Activated CD4-positive, alpha-beta T cell treated with anti-CD3 and anti-CD28 coated beads for 1 hour (primary cell): ENCODE data around the gene FGD4.

Source experiments
- DNase-seq: peaks from one replicate; pipeline ENCODE4 v3.0.0-alpha.2; 2020

FGD4 gene

GRCh38 chr12:32568228-32568627 is 168.9 kb downstream of the FGD4 start:
- DNase-seq, result no peak

- no peak for DNase-seq
These were observed 169.9 kb downstream of the FGD4 start for GRCh38 chr12:32569259-32569658.

- DNase-seq, result no peak
These were observed 175.2 kb downstream of the FGD4 start for GRCh38 chr12:32574585-32574984.

DNA sequence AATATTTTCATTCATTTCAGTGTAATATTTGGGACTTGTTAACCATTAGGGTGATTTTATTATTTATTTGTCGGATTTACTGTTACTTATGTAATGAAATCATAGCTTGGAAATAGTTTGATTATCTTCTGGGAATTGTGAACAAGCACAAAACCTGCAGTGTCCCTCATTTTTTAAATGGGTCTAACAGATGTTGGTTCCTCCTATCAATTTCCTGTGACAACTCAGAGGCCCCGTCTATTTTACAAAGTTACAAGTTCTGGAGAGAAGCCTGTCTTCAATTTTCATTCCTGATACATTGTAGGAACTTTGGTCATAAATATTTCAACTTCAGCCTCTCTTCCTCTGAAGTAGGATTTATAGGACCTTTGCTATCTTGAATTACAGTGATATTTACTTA is 178.0 kb downstream of the FGD4 start:
- no peak for DNase-seq

DNA sequence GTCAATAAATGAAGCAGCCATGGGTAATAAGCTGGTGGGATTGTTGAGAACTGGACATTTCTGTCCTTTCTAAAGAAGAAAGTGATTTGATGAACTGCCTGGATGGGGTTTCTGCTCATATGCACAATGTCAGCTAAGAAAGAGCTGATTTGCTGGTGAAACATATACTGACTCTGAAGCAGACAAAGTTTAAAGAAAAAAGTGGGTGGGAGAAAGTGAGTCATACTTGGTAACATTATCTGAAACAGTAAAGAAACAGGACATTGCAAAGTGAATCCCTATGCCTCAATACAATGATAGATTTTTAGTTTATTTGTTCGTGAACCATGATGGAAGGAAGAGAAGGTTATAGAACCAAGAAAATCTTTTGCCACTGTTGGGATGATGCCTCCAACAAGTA is 184.2 kb downstream of the FGD4 start:
- DNase-seq, result no peak

DNA sequence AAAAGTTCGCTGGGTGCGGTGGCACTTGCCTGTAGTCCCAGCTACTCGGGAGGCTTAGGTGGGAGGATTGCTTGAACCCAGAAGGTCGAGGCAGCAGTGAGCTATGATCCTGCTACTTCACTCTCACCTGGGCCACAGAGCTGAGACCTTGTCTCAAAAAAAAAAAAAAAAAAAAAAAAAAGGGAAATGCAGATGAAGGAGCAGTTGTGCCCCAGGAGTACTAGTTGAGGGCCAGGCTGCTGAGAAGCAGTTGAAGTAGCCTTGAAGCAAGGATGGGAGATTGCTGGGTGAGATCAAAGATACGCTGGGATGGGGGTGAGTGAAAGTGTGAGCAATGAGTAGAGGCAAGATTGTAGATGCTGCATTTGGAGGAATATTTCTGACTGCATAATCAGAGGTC is 186.3 kb downstream of the FGD4 start:
- DNase-seq, result no peak

DNA sequence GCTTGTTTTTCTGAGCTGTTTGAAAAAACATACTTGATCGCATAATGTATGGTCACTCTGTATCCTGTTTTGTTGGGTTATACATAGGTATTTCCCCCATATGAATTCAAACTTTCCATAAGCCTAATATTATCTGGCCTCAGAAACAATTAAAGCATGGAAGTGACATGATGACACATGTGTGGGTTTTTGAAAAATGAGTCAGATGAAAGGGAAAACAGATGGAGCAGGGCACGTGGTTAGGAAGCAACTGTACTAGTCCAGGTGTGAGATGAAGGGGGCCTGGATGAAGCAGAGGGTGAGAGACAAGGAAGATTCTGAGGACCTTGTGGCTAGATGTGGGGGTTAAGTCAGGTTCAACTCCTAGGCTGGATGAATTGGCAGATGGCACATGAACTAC is 187.0 kb downstream of the FGD4 start:
- DNase-seq, result no peak

- no peak for DNase-seq
These were observed 188.5 kb downstream of the FGD4 start for GRCh38 chr12:32587581-32588495.

- DNase-seq, result no peak
These were observed 189.2 kb downstream of the FGD4 start for GRCh38 chr12:32588604-32589003.

- no peak for DNase-seq
These were observed 190.0 kb downstream of the FGD4 start for GRCh38 chr12:32589165-32589865.

DNA sequence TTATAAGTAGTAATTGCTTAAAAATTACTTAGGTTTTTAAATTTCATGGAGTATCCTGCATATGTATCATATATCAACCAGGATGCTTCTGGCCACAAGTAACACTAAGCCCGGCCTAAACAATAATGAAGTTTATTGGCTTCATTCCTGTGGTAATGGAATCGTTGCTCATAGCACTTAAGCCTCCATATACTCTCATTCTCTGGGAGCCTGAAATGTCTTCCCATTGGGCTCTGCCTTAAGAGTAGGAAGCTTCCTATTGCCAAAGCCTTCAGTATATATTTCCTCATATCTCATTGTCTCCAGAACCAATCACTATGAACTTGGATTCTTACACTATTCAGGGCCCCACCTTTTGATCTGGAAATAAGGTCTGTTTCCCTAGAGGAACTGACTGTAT is 195.9 kb downstream of the FGD4 start:
- DNase-seq, result no peak

DNA sequence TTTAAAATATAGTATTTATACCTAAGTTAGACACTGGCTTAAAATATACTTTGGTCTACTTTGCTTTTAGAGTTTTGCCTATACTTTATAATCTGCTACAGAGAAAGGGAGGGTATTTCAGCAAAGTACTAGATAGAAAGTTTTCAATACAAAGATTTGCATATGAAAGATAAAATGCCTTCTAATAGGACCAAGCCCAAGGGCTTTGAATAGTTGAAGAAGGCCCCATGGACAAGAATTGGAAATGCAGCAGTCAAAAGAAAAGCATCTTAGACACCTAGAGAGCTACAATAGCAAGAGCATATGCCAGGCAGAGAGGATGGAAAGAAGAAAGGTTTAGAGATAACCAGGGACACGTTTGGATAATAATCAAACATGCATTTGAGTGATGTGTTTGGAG is 196.7 kb downstream of the FGD4 start:
- no peak for DNase-seq

DNA sequence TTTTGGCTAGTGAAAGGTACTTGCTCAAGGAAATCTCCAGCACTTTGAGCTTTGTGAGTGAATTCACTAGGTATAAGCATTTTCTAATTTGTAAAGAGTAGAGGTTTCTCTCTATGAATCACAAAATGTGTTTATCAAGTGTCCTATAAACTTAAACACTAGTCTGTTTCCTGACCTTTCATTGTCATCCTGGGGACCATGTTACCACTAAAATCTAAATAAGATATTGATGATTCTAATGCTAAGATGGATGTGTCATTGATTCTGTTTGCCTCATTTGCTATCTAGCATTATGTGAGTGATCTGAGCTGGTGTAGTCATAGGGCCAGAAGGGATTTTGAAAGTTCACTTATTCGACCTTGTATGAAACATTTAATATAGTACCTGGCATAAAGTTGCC is 199.3 kb downstream of the FGD4 start:
- no peak for DNase-seq

- no peak for DNase-seq
These were observed 201.3 kb downstream of the FGD4 start for GRCh38 chr12:32600681-32601080.

GRCh38 chr12:32603071-32603470 is 203.7 kb downstream of the FGD4 start:
- DNase-seq, result no peak

DNA sequence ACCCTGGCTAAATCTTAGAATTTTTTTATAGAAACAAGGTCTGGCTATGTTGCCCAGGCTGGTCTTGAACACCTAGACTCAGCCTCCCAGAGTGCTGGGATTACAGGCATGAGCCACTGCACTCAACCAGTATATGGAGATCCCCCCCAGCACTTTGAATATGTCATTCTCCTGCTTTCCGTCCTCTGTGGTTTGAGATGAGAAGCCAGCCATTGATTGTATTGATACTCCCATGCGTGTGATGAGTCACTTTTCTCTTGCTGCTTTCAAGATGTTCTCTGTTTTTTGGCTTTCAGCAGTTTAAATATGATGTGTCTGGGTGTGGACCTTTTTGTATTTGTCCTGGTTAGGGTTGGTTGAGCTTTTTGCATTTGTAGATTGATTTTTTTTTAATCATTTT is 204.5 kb downstream of the FGD4 start:
- no peak for DNase-seq

DNA sequence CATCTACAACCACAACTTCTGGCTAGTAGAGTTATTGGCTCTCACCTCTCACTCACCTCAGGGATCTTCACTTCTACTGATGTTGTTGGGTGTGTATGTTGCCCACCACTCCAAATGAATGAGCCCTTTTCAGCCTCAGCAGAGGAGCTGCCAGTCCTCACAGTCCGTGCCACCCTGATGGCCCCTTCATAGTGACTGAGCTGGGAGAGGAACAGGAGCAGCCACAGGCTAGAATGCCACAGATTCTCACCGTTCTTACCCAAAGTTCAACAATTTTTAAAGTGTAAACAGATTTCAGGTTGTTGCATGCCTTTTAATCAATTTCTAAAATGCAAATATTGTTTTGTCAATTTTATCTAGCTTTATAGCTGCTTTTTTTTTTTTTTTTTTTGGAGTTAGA is 205.2 kb downstream of the FGD4 start:
- no peak for DNase-seq

DNA sequence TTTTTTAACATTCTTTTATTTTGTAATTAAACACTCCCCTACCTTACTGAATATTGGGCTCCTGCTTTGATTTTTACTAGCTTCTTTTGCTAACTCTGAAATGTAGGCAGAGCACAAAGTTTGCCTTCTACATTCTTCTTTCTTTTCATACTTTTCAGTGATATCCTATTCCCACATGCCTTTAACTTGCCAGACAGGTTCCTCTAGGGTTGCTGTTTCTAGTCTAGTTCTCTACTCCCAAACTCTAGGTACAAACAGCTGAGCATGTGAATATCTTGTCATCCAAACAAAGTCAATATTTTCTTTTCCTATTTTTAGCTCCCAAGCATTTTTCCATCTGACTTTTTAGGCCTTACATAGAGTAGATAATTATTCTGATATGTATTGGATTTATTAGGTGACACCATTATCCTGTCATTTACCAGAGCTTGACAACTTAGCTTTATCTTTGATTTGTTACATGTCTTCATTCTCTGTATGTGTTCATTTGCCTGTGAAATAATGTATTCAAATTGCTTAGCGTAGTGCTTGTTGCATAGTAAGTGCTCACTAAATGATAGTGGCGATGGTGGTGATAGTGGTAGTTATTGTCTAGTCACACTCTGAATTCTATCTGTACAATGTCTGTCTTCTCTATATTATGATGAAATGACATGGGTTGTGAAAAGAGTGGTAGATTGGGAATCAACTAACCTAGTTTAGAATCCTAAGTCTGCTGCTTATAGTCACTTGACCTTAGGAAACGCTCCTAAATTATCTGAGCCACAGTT is 206.2 kb downstream of the FGD4 start:
- DNase-seq, result no peak

DNA sequence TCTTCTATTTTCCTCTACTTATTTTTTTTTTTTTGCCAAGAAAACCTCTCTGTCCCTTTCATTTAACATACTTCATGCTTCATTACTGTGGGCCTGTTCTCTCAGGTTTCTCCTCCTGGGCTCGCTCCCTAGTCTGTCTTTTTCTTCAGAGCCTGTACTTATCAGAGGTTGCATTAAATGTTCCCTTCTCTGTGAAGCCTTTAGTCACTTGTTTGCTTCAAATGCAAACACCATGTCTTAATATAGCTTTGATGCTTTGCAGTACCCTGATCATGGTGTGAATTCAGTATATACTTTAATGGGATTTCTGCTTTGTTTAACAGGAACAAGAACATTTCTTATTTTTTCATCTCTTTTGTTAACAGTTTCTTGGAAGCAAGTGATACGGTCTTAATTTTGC is 207.1 kb downstream of the FGD4 start:
- no peak for DNase-seq

GRCh38 chr12:32609966-32610365 is 210.6 kb downstream of the FGD4 start:
- DNase-seq, result no peak

GRCh38 chr12:32611986-32612385 is 212.6 kb downstream of the FGD4 start:
- DNase-seq, result no peak

DNA sequence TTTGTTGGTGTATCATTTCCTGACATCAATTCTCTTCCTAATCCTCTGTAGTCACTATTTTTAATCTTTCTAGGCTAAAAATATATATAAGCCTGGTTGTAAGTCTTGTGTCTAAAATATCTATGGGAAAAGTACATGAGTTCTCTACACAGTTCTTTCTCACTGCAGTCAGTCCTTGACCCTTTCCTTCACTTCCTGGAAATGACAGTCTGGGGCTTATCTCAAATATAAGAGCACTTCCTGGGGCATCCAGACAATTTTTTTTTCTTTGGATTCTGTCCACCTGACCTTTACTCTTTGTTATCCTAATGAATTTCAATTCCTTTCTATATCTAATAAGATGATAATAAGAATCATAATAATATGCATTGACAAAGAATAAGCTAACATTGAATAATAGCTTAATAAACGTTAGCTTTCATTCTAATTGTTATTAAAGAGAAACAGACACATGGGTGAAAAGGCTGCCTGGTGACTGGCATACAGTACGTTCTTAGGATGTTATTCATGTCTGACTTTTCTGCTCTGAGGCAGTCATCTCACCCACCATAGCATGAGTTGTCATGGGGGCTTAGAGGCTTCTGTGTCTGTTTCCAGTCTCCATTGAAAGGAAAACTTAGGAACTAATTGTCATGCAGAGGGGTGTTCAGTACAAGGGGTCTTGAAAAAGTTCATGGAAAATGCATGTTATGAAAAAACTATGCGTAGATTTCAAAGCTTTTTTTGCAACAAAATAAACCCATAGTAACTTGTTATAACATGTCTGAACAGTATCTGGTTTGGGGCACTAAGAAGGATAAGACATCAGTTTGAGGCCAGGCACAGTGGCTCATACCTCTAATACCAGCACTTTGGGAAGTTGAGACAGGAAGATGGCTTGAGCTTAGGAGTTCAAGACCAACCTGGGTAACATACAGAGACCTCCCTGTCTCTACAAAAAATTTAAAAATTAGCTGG is 213.6 kb downstream of the FGD4 start:
- DNase-seq, result no peak
